Mucosa of descending colon (tissue), 3 donors: ENCODE results near the gene CDS1. TPM values are rescaled to one million over a fixed set of nuclear protein-coding genes. Genes with fewer than 3 reads are reported as not detected.
A peak's percentile ranks its signal among the peaks of the same experiment; 100 is the strongest.

Source experiments
- ATAC-seq: fragments of 200-7000 bp; cut with Tn5 transposase; one replicate; pipeline ENCODE4 v1.9.1; 2020; ENCODE audit warnings: mild to moderate bottlenecking, moderate library complexity
- DNase-seq, 3 donors: peaks; one replicate each; pipeline ENCODE4 v3.0.0-alpha.2; 2020
- H3K36me3 ChIP-seq: fragments of 200-600 bp; one replicate; pipeline ENCODE4 v1.8.0; 2021; ENCODE audit warnings: low read depth, mild to moderate bottlenecking
- H3K4me1 ChIP-seq: fragments of 200-600 bp; one replicate; pipeline ENCODE4 v1.8.0; 2021; ENCODE audit warnings: low read depth, mild to moderate bottlenecking
- H3K4me3 ChIP-seq: fragments of 200-600 bp; one replicate; pipeline ENCODE4 v1.8.0; 2021; ENCODE audit warnings: mild to moderate bottlenecking
- H3K9me3 ChIP-seq: fragments of 200-600 bp; one replicate; pipeline ENCODE4 v1.8.0; 2021; ENCODE audit warnings: mild to moderate bottlenecking
- intact Hi-C, 2 donors: fragments of 100-400 bp; cut with DNase I in 1 of 2; cut with micrococcal nuclease in 1 of 2; formaldehyde crosslinking; loops; one replicate each; pipeline versions ENCODE4 v1.11.0 to v1.11.1; 2022; cut with DNase I, micrococcal nuclease
- total RNA-seq, 3 donors: library from RNA; stranded (reverse); fragmentation: NEBNext Ultra II Directional in 2 of 3; extraction: Animal tissue kit (Norgen Biotek cat#: 25700) in 2 of 3; gene quantifications; one replicate each; pipeline versions ENCODE4 v1.2.1 to v1.2.4, GENCODE V29; 2021 to 2023
- TF ChIP-seq, protein P1 (sequence below): fragments of 200-600 bp; IDR thresholded peaks from one replicate; pipeline ENCODE4 v1.8.0; 2022; ENCODE audit warnings: antibody characterized with exemption, mild to moderate bottlenecking
- donor health status: DM: no; HTN: no; CAD: no; lungs with moderate emphysema.
- donor health status: DM: no; HTN: no; CAD: no.
- donor health status: DM: no; HTN: yes; CAD: no.

Gene CDS1
- total RNA-seq, 3 donors from 2014 or later, result 18.9 to 44.2 (median 39.2) TPM

DNA sequence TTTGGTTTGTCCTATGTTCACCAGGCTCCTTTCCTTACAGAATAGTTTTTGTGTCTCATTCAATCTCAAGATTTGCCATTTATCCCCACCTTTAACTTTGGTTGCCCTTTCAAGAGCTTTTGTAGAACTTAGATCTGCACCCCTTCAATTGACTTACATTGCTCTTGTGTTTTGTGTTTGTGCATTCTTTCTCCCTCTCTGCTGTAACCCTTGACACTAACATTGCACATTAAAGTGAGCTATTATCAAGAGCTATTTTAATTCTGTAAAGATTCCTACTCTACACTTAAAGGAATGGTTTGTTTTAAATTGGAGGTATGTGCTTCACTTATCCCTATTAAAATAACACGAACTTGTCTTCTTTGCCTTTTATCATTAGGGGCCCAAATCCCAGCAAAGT lies 65.3 kb downstream of the CDS1 start:
- Histone ChIP-seq H3K36me3 (no peaks in the 10 kb centered on the region), H3K9me3 (no peaks in the 10 kb centered on the region), H3K4me1 (peaks cover 26% of the 10 kb centered on the region), H3K4me3 (no peak overlapping the region)
- DNase-seq (no peak), ATAC-seq (no peak)
- intact Hi-C loops, result no loop called here
- TF ChIP-seq, protein P1, sequence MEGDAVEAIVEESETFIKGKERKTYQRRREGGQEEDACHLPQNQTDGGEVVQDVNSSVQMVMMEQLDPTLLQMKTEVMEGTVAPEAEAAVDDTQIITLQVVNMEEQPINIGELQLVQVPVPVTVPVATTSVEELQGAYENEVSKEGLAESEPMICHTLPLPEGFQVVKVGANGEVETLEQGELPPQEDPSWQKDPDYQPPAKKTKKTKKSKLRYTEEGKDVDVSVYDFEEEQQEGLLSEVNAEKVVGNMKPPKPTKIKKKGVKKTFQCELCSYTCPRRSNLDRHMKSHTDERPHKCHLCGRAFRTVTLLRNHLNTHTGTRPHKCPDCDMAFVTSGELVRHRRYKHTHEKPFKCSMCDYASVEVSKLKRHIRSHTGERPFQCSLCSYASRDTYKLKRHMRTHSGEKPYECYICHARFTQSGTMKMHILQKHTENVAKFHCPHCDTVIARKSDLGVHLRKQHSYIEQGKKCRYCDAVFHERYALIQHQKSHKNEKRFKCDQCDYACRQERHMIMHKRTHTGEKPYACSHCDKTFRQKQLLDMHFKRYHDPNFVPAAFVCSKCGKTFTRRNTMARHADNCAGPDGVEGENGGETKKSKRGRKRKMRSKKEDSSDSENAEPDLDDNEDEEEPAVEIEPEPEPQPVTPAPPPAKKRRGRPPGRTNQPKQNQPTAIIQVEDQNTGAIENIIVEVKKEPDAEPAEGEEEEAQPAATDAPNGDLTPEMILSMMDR, result no peak

DNA sequence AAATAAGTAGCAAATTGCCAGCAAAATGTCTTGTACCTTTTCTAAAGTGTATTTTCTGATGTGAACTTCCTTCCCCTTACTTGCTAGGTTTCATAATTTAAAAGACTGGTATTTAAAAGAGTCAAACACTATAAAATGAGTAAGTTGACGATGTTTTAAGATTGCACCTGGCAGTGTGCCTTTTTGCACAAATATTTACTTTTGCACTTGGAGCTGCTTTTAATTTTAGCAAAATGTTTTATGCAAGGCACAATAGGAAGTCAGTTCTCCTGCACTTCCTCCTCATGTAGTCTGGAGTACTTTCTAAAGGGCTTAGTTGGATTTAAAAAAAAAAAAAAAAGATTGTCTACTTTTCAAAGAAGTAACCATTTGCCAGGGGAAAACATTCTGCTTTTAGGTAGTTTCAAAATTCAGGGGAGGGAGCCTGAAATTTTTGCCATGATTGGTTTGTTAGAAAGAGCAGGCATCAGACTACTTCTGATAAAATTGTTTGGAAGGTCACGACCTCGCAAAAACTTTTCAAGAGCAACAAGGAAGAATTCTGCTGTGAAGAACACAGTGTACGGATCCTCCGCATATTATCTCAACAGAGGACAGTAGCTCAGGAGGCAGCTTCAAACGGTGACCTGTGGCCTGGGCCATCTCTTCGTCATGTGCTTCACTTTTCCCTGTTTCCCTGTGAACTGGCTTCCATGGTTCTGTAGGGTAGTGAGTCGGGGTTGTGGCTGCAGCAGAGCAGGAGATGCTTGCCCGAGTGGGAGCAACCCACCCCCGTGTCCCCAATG lies 66.1 kb downstream of the CDS1 start:
- ATAC-seq (peak; percentile 89), DNase-seq (peak in 1 of 3 donors; percentile 83)
- no peak overlapping the region for H3K4me3 ChIP-seq
- intact Hi-C loops, result no loop called here
- H3K36me3 ChIP-seq, result no peaks in the 10 kb centered on the region
- no peaks in the 10 kb centered on the region for H3K9me3 ChIP-seq
- TF ChIP-seq, protein P1, result no peak
- H3K4me1 ChIP-seq, result peaks cover 26% of the 10 kb centered on the region

DNA sequence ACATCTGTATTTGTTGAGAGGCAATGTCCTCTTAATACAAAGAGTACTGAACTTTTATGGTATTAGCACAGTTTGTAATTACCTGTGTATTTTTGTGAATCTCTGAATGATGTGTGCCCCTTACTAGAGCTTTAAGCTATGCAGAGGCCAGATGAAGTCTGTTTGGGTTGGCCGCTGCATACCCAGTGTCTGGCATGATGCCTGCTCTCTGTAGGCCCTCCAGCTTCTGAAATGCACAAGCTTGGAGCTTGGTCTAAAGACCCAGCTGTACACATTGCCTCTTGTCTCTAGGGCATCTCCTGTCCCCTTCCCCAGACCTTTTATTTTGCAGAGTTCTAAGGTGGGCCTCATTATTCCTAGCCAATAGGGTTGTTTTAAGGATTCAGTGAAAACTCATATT lies 68.6 kb downstream of the CDS1 start:
- no peak for ATAC-seq
- Histone ChIP-seq H3K4me3 (no peak overlapping the region), H3K36me3 (no peaks in the 10 kb centered on the region), H3K4me1 (peaks cover 26% of the 10 kb centered on the region), H3K9me3 (no peaks in the 10 kb centered on the region)
- intact Hi-C loops, result no loop called here
- TF ChIP-seq, protein P1, result no peak
- no peak for DNase-seq

DNA sequence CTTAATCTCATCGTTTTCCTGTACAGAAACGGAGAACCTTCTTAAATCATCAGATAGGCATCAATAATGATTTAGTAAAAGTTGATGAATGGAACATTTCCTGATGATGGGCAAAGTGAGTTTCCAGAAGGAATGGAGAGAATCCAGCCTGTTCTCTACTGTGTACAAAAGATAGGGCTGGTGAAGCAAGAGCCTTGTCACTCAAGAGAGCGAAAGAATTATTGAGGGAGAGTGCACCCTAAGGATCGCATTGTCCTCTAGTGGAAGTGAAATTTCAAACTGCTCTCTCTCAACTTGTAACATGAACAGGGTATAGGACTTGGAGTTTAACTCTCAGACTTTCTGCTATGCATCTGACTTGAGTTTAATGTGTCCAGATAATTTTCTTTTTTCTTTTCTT lies 69.6 kb downstream of the CDS1 start:
- Histone ChIP-seq H3K4me3 (no peak overlapping the region), H3K9me3 (no peaks in the 10 kb centered on the region), H3K36me3 (no peaks in the 10 kb centered on the region), H3K4me1 (peaks cover 25% of the 10 kb centered on the region)
- TF ChIP-seq, protein P1, result no peak
- DNase-seq (no peak), ATAC-seq (no peak)
- intact Hi-C loops, result no loop called here

DNA sequence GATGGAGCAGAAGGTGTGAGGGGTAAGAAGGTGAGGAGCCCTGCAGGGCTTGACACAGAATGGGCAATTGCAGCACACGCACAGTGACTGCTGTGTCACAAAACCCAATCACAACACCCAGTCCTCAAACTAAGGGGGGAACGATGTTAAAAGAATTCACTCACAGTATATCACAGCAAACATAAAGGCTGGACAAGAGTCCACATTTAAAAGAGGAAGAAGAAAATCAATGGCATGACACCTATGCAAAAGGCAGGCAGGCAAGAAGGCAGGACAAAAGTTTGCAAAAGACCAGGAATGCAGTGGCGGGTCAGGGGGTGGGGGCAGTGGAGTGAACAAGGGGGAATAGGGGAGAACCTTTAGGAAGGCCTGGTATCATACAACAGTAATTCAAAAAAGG lies 77.7 kb downstream of the CDS1 start:
- intact Hi-C loops, result no loop called here
- Histone ChIP-seq H3K9me3 (peaks cover 6% of the 10 kb centered on the region), H3K36me3 (no peaks in the 10 kb centered on the region), H3K4me1 (peaks cover 16% of the 10 kb centered on the region), H3K4me3 (no peak overlapping the region)
- TF ChIP-seq, protein P1, result no peak
- DNase-seq (no peak), ATAC-seq (peak; percentile 13)
